Muscle of leg (tissue), 11 donors: ENCODE results near the gene MN1. TPM values are rescaled to one million over a fixed set of nuclear protein-coding genes. Genes with fewer than 3 reads are reported as not detected.
A peak's percentile ranks its signal among the peaks of the same experiment; 100 is the strongest.

Experiments used
- DNase-seq: peaks from one replicate; pipeline ENCODE4 v3.0.0; 2013
- H3K27ac ChIP-seq: one replicate; pipeline ENCODE4 v1.5.1; 2013; ENCODE audit warnings: mild to moderate bottlenecking, low read length, control low read depth
- H3K27me3 ChIP-seq: one replicate; pipeline ENCODE4 v1.6.1; 2013; ENCODE audit warnings: low read length; ENCODE audit not compliant: control insufficient read depth, insufficient read depth
- H3K36me3 ChIP-seq: one replicate; pipeline ENCODE4 v1.6.1; 2013; ENCODE audit warnings: low read length; ENCODE audit not compliant: control insufficient read depth, insufficient read depth
- H3K4me1 ChIP-seq: one replicate; pipeline ENCODE4 v1.6.1; 2013; ENCODE audit warnings: low read length; ENCODE audit not compliant: control insufficient read depth, insufficient read depth
- H3K4me3 ChIP-seq: one replicate; pipeline ENCODE4 v1.5.1; 2013; ENCODE audit warnings: low read length, control low read depth
- H3K9me3 ChIP-seq: replicated peaks from 2 replicates; pipeline ENCODE4 v1.6.1; 2013; ENCODE audit warnings: low read depth, low read length; ENCODE audit not compliant: control insufficient read depth
- WGBS: methylation state at CpG from one replicate; pipeline ENCODE4 v1.1.5; 2013; ENCODE audit warnings: missing lambda C conversion rate; ENCODE audit not compliant: insufficient coverage; 5-methylcytosine and 5-hydroxymethylcytosine counted together
- polyA plus RNA-seq, 8 donors: library from polyadenylated mRNA; unstranded; fragments of 120-200 nt; gene quantifications; one replicate each; pipeline versions ENCODE4 v1.2.1 to v1.2.3, GENCODE V29; 2013; ENCODE audit warnings: inconsistent platforms in 1 of 8, low replicate concordance in 1 of 8; ENCODE audit not compliant: insufficient read length in 8 of 8, insufficient read depth in 1 of 8
- total RNA-seq: library from RNA; stranded (reverse); fragments of 120-200 nt; gene quantifications from one replicate; pipeline ENCODE4 v1.2.4, GENCODE V29; 2013

MN1 gene
- total and polyA plus RNA-seq, 9 donors: 6.7 to 19.3 (median 13.6) TPM

- no peak for DNase-seq
These were observed 73.7 kb downstream of the MN1 start for GRCh38 chr22:27727673-27728451.

GRCh38 chr22:27726686-27727449 lies 74.7 kb downstream of the MN1 start:
- no peak overlapping the region for H3K4me3 ChIP-seq
- DNase-seq: peak; percentile 85
- peak overlapping the region; percentile 57 for H3K27ac ChIP-seq
- no peaks in the 10 kb centered on the region for H3K9me3 ChIP-seq
- H3K36me3 ChIP-seq: no peaks in the 10 kb centered on the region
- 26% methylated on average over 4 of the region's 13 CpGs for WGBS
- peaks cover 25% of the 10 kb centered on the region for H3K4me1 ChIP-seq
- H3K27me3 ChIP-seq: peaks cover 2% of the 10 kb centered on the region

More at GRCh38 chr22:27727673-27728451, 73.7 kb downstream of the MN1 start:
- Histone ChIP-seq H3K9me3 (no peaks in the 10 kb centered on the region), H3K4me1 (peaks cover 25% of the 10 kb centered on the region), H3K27me3 (peaks cover 4% of the 10 kb centered on the region), H3K27ac (no peak overlapping the region), H3K36me3 (no peaks in the 10 kb centered on the region), H3K4me3 (no peak overlapping the region)
- 73% methylated on average over 3 of the region's 4 CpGs for WGBS

- Histone ChIP-seq H3K36me3 (no peaks in the 10 kb centered on the region), H3K27ac (peak overlapping the region; percentile 57), H3K4me1 (peaks cover 25% of the 10 kb centered on the region), H3K27me3 (peaks cover 2% of the 10 kb centered on the region), H3K4me3 (no peak overlapping the region), H3K9me3 (no peaks in the 10 kb centered on the region)
- peak; percentile 72 for DNase-seq
- WGBS: 40% methylated on average over 2 of the region's 5 CpGs
These were observed 75.2 kb downstream of the MN1 start for GRCh38 chr22:27726331-27726685.

GRCh38 chr22:27725661-27726060 lies 75.9 kb downstream of the MN1 start:
- Histone ChIP-seq H3K4me1 (peaks cover 25% of the 10 kb centered on the region), H3K27ac (peak overlapping the region; percentile 29), H3K4me3 (no peak overlapping the region), H3K36me3 (no peaks in the 10 kb centered on the region), H3K27me3 (peaks cover 2% of the 10 kb centered on the region), H3K9me3 (no peaks in the 10 kb centered on the region)
- WGBS: 79% methylated on average over 4 of the region's 5 CpGs
- DNase-seq: no peak

- Histone ChIP-seq H3K27ac (no peak overlapping the region), H3K4me3 (no peak overlapping the region), H3K36me3 (no peaks in the 10 kb centered on the region), H3K4me1 (peaks cover 25% of the 10 kb centered on the region), H3K9me3 (no peaks in the 10 kb centered on the region), H3K27me3 (no peaks in the 10 kb centered on the region)
- DNase-seq: no peak
- WGBS: 60% methylated on average over 4 of the region's 4 CpGs
These were observed 76.8 kb downstream of the MN1 start for GRCh38 chr22:27724709-27725108.

GRCh38 chr22:27724157-27724556 lies 77.4 kb downstream of the MN1 start:
- Histone ChIP-seq H3K9me3 (no peaks in the 10 kb centered on the region), H3K4me1 (peaks cover 26% of the 10 kb centered on the region)

GRCh38 chr22:27723708-27724107 lies 77.8 kb downstream of the MN1 start:
- no peak overlapping the region for H3K4me3 ChIP-seq
- H3K4me1 ChIP-seq: peaks cover 30% of the 10 kb centered on the region
- no peak for DNase-seq
- 75% methylated on average over 1 of the region's 2 CpGs for WGBS
- H3K27me3 ChIP-seq: no peaks in the 10 kb centered on the region
- H3K9me3 ChIP-seq: no peaks in the 10 kb centered on the region
- no peaks in the 10 kb centered on the region for H3K36me3 ChIP-seq
- H3K27ac ChIP-seq: no peak overlapping the region

More at GRCh38 chr22:27724157-27724556, 77.4 kb downstream of the MN1 start:
- Histone ChIP-seq H3K27ac (no peak overlapping the region), H3K36me3 (no peaks in the 10 kb centered on the region), H3K27me3 (no peaks in the 10 kb centered on the region), H3K4me3 (no peak overlapping the region)
- WGBS: no CpG with 5 or more reads among the region's 1 CpG
- no peak for DNase-seq

- peaks cover 35% of the 10 kb centered on the region for H3K4me1 ChIP-seq
- H3K4me3 ChIP-seq: no peak overlapping the region
- no CpG with 5 or more reads among the region's 1 CpG for WGBS
- H3K27me3 ChIP-seq: no peaks in the 10 kb centered on the region
- DNase-seq: no peak
- H3K36me3 ChIP-seq: no peaks in the 10 kb centered on the region
- H3K9me3 ChIP-seq: no peaks in the 10 kb centered on the region
- H3K27ac ChIP-seq: no peak overlapping the region
These were observed 78.4 kb downstream of the MN1 start for GRCh38 chr22:27723158-27723557.

GRCh38 chr22:27720860-27721259 lies 80.7 kb downstream of the MN1 start:
- Histone ChIP-seq H3K36me3 (no peaks in the 10 kb centered on the region), H3K4me3 (no peak overlapping the region), H3K4me1 (peaks cover 25% of the 10 kb centered on the region), H3K27ac (no peak overlapping the region), H3K27me3 (peaks cover 4% of the 10 kb centered on the region), H3K9me3 (no peaks in the 10 kb centered on the region)
- no peak for DNase-seq
- WGBS: 46% methylated on average over 3 of the region's 5 CpGs

GRCh38 chr22:27719535-27720227 lies 81.9 kb downstream of the MN1 start:
- Histone ChIP-seq H3K27ac (no peak overlapping the region), H3K36me3 (no peaks in the 10 kb centered on the region), H3K27me3 (peaks cover 4% of the 10 kb centered on the region), H3K4me1 (peaks cover 30% of the 10 kb centered on the region), H3K4me3 (no peak overlapping the region), H3K9me3 (no peaks in the 10 kb centered on the region)
- no peak for DNase-seq
- 53% methylated on average over 6 of the region's 8 CpGs for WGBS
